H1 (cell line): ENCODE results near the gene PPP1R3G. TPM values are rescaled to one million over a fixed set of nuclear protein-coding genes. Genes with fewer than 3 reads are reported as not detected.

ENCODE experiments used
- CTCF ChIA-PET: fragments of 300-600 bp; sonication (Branson Sonifier 250); formaldehyde crosslinking; loops from one replicate; lab custom pipeline; 2021; ENCODE audit not compliant: partially characterized antibody; lab: Charles Lee
- POLR2A ChIA-PET: fragments of 300-600 bp; sonication (Branson Sonifier 250); formaldehyde crosslinking; loops from one replicate; lab custom pipeline; 2021; ENCODE audit warnings: inconsistent platforms; ENCODE audit not compliant: partially characterized antibody; lab: Charles Lee
- DNase-seq, 2 experiments: peaks; one replicate each; pipeline versions ENCODE4 v3.0.0 to v3.0.0-alpha.2; 2010 to 2022; ENCODE audit warnings: low spot score in 2 of 2, low read depth in 1 of 2, mixed read lengths in 1 of 2
- FAIRE-seq: peaks from 2 replicates; lab custom pipeline; 2011; peaks lifted over from hg19 to GRCh38; lab: Jason Lieb, UNC
- H2AFZ ChIP-seq: 2 replicates; pipeline ENCODE4 v1.8.1; 2012; ENCODE audit warnings: low read length, inconsistent platforms
- H2AK5ac ChIP-seq: 2 replicates; pipeline ENCODE4 v1.6.1; 2013; ENCODE audit warnings: low read depth, low read length
- H2BK120ac ChIP-seq: replicated peaks from 2 replicates; pipeline ENCODE3; 2013; ENCODE audit warnings: low read depth, low read length, inconsistent platforms
- H2BK12ac ChIP-seq: 2 replicates; pipeline ENCODE4 v1.6.1; 2013; ENCODE audit warnings: low read depth, low read length
- H2BK15ac ChIP-seq: 2 replicates; pipeline ENCODE4 v1.6.1; 2013; ENCODE audit warnings: low read length
- H2BK20ac ChIP-seq: 2 replicates; pipeline ENCODE4 v1.6.1; 2013; ENCODE audit warnings: low read length
- H2BK5ac ChIP-seq: 2 replicates; pipeline ENCODE4 v1.6.1; 2013; ENCODE audit warnings: low read depth, low read length
- H3K14ac ChIP-seq: 2 replicates; pipeline ENCODE4 v1.6.1; 2013; ENCODE audit warnings: inconsistent platforms; ENCODE audit not compliant: insufficient read length
- H3K18ac ChIP-seq: 2 replicates; pipeline ENCODE4 v1.6.1; 2013; ENCODE audit warnings: low read length; ENCODE audit errors: extremely low read depth
- H3K23ac ChIP-seq: 2 replicates; pipeline ENCODE4 v1.6.1; 2013; ENCODE audit warnings: inconsistent platforms; ENCODE audit not compliant: insufficient read length
- H3K23me2 ChIP-seq: 2 replicates; pipeline ENCODE4 v1.6.1; 2013; ENCODE audit warnings: low read depth, low read length
- H3K27ac ChIP-seq: 2 replicates; pipeline ENCODE4 v1.6.1; 2011; ENCODE audit warnings: low read depth, low read length, inconsistent platforms
- H3K27me3 ChIP-seq, 4 experiments: replicated peaks in 1 of 4; 1 replicate in 1 of 4; 2 replicates in 3 of 4; pipeline versions ENCODE4 v1.6.1 to v1.8.1; 2011 to 2013; ENCODE audit warnings: low read length in 3 of 4, mild to moderate bottlenecking in 3 of 4, inconsistent platforms in 2 of 4, mixed read lengths in 2 of 4, moderate library complexity in 1 of 4; ENCODE audit not compliant: control insufficient read depth in 3 of 4, insufficient read depth in 3 of 4; ENCODE audit errors: extremely low read depth in 1 of 4
- H3K36me3 ChIP-seq, 4 experiments: 2 replicates each; pipeline versions ENCODE4 v1.6.1 to v1.8.1; 2011 to 2013; ENCODE audit warnings: mild to moderate bottlenecking in 4 of 4, low read length in 3 of 4, moderate library complexity in 2 of 4, control low read depth in 1 of 4, inconsistent platforms in 1 of 4; ENCODE audit not compliant: insufficient read depth in 4 of 4, control insufficient read depth in 2 of 4
- H3K4ac ChIP-seq: replicated peaks from 2 replicates; pipeline ENCODE3; 2013; ENCODE audit warnings: low read length, low read depth, mixed read lengths, inconsistent platforms; ENCODE audit not compliant: insufficient read length
- H3K4me1 ChIP-seq, 4 experiments: replicated peaks in 1 of 4; 1 replicate in 1 of 4; 2 replicates in 3 of 4; pipeline versions ENCODE4 v1.6.1 to v1.8.1; 2011 to 2013; ENCODE audit warnings: low read length in 3 of 4, inconsistent platforms in 2 of 4, mixed read lengths in 1 of 4; ENCODE audit not compliant: insufficient read depth in 4 of 4, control insufficient read depth in 3 of 4
- H3K4me2 ChIP-seq, 2 experiments: 2 replicates each; pipeline versions ENCODE4 v1.6.1 to v1.8.1; 2011 to 2013; ENCODE audit warnings: low read depth in 2 of 2, low read length in 2 of 2, control low read depth in 1 of 2, inconsistent platforms in 1 of 2, mild to moderate bottlenecking in 1 of 2; ENCODE audit not compliant: insufficient read depth in 1 of 2
- H3K4me3 ChIP-seq, 4 experiments: fragments of 200-600, 300-600 bp in 1 of 4; sonication (generic), shearing (Covaris generic), sonication (Bioruptor Twin) in 1 of 4; 2 replicates each; pipeline versions ENCODE4 v1.5.1 to v1.8.1; 2011 to 2016; ENCODE audit warnings: low read length in 4 of 4, low read depth in 3 of 4, control low read depth in 2 of 4, inconsistent platforms in 2 of 4, mild to moderate bottlenecking in 2 of 4, mixed read lengths in 1 of 4, moderate library complexity in 1 of 4; ENCODE audit not compliant: insufficient read depth in 2 of 4; ENCODE audit errors: extremely low read depth in 1 of 4
- H3K56ac ChIP-seq: replicated peaks from 2 replicates; pipeline ENCODE3; 2013; ENCODE audit warnings: low read depth, mild to moderate bottlenecking, mixed read lengths, low read length, inconsistent platforms; ENCODE audit not compliant: insufficient read length
- H3K79me1 ChIP-seq: 2 replicates; pipeline ENCODE4 v1.6.1; 2013; ENCODE audit warnings: low read depth, low read length, control low read depth
- H3K79me2 ChIP-seq, 2 experiments: 2 replicates each; pipeline versions ENCODE4 v1.6.1 to v1.8.1; 2012 to 2013; ENCODE audit warnings: low read length in 2 of 2, mild to moderate bottlenecking in 2 of 2, inconsistent platforms in 1 of 2; ENCODE audit not compliant: insufficient read depth in 2 of 2, control insufficient read depth in 1 of 2
- H3K9ac ChIP-seq, 4 experiments: replicated peaks in 1 of 4; 1 replicate in 1 of 4; 2 replicates in 3 of 4; pipeline versions ENCODE4 v1.6.1 to v1.8.1; 2011 to 2013; ENCODE audit warnings: low read depth in 3 of 4, low read length in 3 of 4, control low read depth in 2 of 4, mild to moderate bottlenecking in 2 of 4, moderate library complexity in 2 of 4, inconsistent platforms in 1 of 4; ENCODE audit errors: extremely low read depth in 1 of 4
- H3K9me3 ChIP-seq, 2 experiments: 2 replicates each; pipeline versions ENCODE4 v1.6.1 to v1.8.1; 2012 to 2013; ENCODE audit warnings: mild to moderate bottlenecking in 2 of 2, moderate library complexity in 2 of 2, control low read depth in 1 of 2, inconsistent platforms in 1 of 2, low read depth in 1 of 2, low read length in 1 of 2, mixed read lengths in 1 of 2; ENCODE audit not compliant: insufficient read depth in 2 of 2
- H4K20me1 ChIP-seq, 2 experiments: replicated peaks in 1 of 2; 2 replicates each; pipeline versions ENCODE3 to v1.8.1; 2011 to 2013; ENCODE audit warnings: inconsistent platforms in 2 of 2, low read length in 2 of 2, mild to moderate bottlenecking in 1 of 2; ENCODE audit not compliant: insufficient read depth in 2 of 2, control insufficient read depth in 1 of 2
- H4K5ac ChIP-seq: 2 replicates; pipeline ENCODE4 v1.6.1; 2013; ENCODE audit warnings: low read length, low read depth, mixed read lengths, inconsistent platforms; ENCODE audit not compliant: insufficient read length
- H4K8ac ChIP-seq: 2 replicates; pipeline ENCODE4 v1.8.0; 2013; ENCODE audit warnings: mild to moderate bottlenecking, moderate library complexity, low read length, inconsistent platforms; ENCODE audit not compliant: insufficient read depth; ENCODE audit errors: extremely low read depth
- H4K91ac ChIP-seq: replicated peaks from 2 replicates; pipeline ENCODE3; 2013; ENCODE audit warnings: low read length, mixed read lengths, inconsistent platforms; ENCODE audit not compliant: insufficient read length
- CBX5 ChIP-seq: fragments of 300-800, 300-1000 bp; sonication (generic); IDR thresholded peaks from 2 replicates; pipeline ENCODE4 v1.7.1; 2016; ENCODE audit warnings: antibody characterized with exemption, low read length, low read depth
- JUND ChIP-seq: IDR thresholded peaks from 2 replicates; pipeline ENCODE4 v1.6.1; 2011; ENCODE audit warnings: mild to moderate bottlenecking, improper control_type of control experiment, low read length
- SIX5 ChIP-seq: IDR thresholded peaks from 2 replicates; pipeline ENCODE4 v1.6.1; 2011; ENCODE audit warnings: mild to moderate bottlenecking, low read depth, low read length
- TEAD4 ChIP-seq: IDR thresholded peaks from 2 replicates; pipeline ENCODE4 v1.6.1; 2012; ENCODE audit warnings: low read depth, low read length, inconsistent platforms, mixed read lengths
- WGBS, 2 experiments: shearing (Covaris generic) in 1 of 2; methylation state at CpG; one replicate each; pipeline versions ENCODE4 v1.1.6 to v1.1.7; 2013 to 2015; ENCODE audit warnings: low lambda C conversion rate in 2 of 2, mixed read lengths in 2 of 2, inconsistent platforms in 1 of 2, low coverage in 1 of 2, missing lambda C conversion rate in 1 of 2; ENCODE audit not compliant: insufficient replicate concordance in 2 of 2, insufficient coverage in 1 of 2, insufficient read length in 1 of 2; ENCODE audit errors: extremely low coverage in 1 of 2, missing lambda C conversion rate in 1 of 2; 5-methylcytosine and 5-hydroxymethylcytosine counted together
- polyA plus RNA-seq, 7 experiments: library from polyadenylated mRNA; depleted of rRNA in 3 of 7; stranded (reverse) in 5 of 7; unstranded in 2 of 7; fragments of >200 nt in 5 of 7; fragments of 200-250 nt in 2 of 7; gene quantifications; 1 replicate in 5 of 7; 2 replicates in 1 of 7; 4 replicates in 1 of 7; pipeline versions ENCODE4 v1.2.1 to v1.2.3, GENCODE V29; 2011 to 2013; ENCODE audit warnings: missing spikeins in 2 of 7, mixed read lengths in 2 of 7
- total RNA-seq: library from RNA; stranded (reverse); fragmentation: NEBNext Ultra II Directional; extraction: Animal tissue kit (Norgen Biotek cat#: 25700); gene quantifications from 2 replicates; pipeline ENCODE4 v1.2.1, GENCODE V29; 2021

PPP1R3G gene
- total and polyA plus RNA-seq, 2 of the 8 experiments (the other 6 are each of a cell fraction or from before 2014, with no cell fraction given), result 0.03 to 0.09 TPM

GRCh38 chr6:5122504-5123112 lies 37.5 kb downstream of the PPP1R3G start:
- H4K5ac ChIP-seq, result no peak overlapping the region
- H3K4ac ChIP-seq, result no peak overlapping the region
- H3K23me2 ChIP-seq, result no peaks in the 10 kb centered on the region; the same call in 1 of the 2 replicates
- no peak overlapping the region for H4K91ac ChIP-seq
- H2BK15ac ChIP-seq, result no peak overlapping the region
- H3K79me1 ChIP-seq, result no peaks in the 10 kb centered on the region; the same call in 1 of the 2 replicates
- H4K8ac ChIP-seq, result 0 out of 2 replicates have a peak overlapping the region, but pooled peaks have one; percentile 17
- no peak overlapping the region for H2AFZ ChIP-seq
- 94% methylated on average over 18 of the region's 18 CpGs; no CpG with 5 or more reads in 1 of the 2 experiments for WGBS, 2 experiments
- no peak overlapping the region for H3K56ac ChIP-seq
- ChIA-PET CTCF (interaction anchor here (0.9 to 1.4 kb wide), 2 partner anchors 14 to 65 kb away, joined by 3 read pairs; no protein-coding TSS in a partner anchor), POLR2A (no interaction called here)
- H2AK5ac ChIP-seq, result no peak overlapping the region
- DNase-seq (no peak), FAIRE-seq (no peak)
- no peaks in the 10 kb centered on the region for H3K27me3 ChIP-seq
- no peak overlapping the region for H3K9ac ChIP-seq
- H3K4me3 ChIP-seq, result no peak overlapping the region
- H3K79me2 ChIP-seq, result no peaks in the 10 kb centered on the region
- H2BK12ac ChIP-seq, result no peak overlapping the region
- H3K4me2 ChIP-seq, result no peak overlapping the region
- H3K14ac ChIP-seq, result no peak overlapping the region
- H3K36me3 ChIP-seq, result no peaks in the 10 kb centered on the region
- H4K20me1 ChIP-seq, result peaks cover 2 to 14% of the 10 kb centered on the region in 2 experiments
- no peak overlapping the region for H2BK120ac ChIP-seq
- H3K23ac ChIP-seq, result no peak overlapping the region
- no peaks in the 10 kb centered on the region for H3K9me3 ChIP-seq
- no peak overlapping the region for H3K18ac ChIP-seq
- H2BK5ac ChIP-seq, result no peak overlapping the region
- no peaks in the 10 kb centered on the region; a peak in 1 of 7 replicates for H3K4me1 ChIP-seq
- no peak overlapping the region for H2BK20ac ChIP-seq
- no peak overlapping the region for H3K27ac ChIP-seq
- TF ChIP-seq SIX5 (no peak), CBX5 (no peak), JUND (no peak), TEAD4 (no peak)
